HG03558 (cell line): ENCODE measurements around the gene PRR33.
"Not testable (repeated sequence)": the region's sequence is repeated elsewhere in the genome, so short reads cannot be mapped to it uniquely, and the experiment has no call there.

ENCODE experiments used
- ATAC-seq: cut with Tn5 transposase; IDR thresholded peaks from one replicate; pipeline ENCODE4 v1.9.1; 2021; ENCODE audit warnings: moderate number of reproducible peaks; ENCODE audit not compliant: unreplicated experiment; ENCODE audit errors: extremely low read depth

Gene PRR33

DNA sequence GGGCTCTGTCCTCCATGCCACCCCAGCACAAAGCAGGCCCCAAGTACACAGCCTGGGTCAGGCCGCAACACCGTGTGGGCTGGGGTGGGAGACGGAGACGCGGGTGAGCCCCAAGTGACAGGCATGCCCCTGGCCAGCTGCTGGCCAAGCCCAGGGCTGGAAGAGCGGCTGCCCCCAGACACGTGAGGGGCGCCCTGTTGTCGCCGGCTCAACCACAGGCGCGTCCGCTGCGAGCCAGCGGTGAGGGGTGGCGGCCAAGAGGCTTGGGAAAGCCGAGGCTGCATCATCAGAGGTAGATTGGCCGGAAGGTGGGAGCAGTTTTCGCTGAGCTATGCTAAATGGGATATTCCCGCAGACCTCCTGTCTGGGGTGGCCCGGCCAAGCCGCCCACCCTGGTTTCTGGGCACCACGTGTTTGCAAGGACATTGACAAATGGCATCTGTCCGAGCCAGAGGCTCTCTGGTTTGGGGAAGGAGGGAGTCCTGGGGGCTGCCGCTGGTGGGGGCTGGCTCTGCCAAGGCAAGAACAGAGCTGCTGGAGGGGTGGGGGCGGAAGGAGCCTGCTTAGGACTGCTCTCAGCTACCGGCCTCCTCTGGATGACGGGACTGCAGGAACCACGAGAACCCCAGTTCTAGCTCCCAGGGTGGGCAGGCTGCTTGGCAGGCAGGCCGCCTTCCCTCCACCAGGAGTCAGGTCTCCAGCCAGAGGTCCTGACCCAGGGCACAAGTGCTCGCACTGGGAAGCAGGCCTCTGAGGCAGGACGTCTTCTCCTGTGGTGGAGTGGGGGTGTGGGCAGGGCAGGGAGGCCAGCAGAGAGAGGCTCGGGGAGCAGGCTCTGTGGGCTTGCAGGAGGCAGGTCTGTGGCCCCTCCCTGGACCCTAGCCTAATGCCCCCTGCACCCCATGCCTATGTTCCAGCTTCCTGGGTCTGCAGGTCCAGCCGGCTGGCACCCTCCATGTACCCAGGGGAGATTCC lies 552 bp downstream of the PRR33 start:
- ATAC-seq: no peak

DNA sequence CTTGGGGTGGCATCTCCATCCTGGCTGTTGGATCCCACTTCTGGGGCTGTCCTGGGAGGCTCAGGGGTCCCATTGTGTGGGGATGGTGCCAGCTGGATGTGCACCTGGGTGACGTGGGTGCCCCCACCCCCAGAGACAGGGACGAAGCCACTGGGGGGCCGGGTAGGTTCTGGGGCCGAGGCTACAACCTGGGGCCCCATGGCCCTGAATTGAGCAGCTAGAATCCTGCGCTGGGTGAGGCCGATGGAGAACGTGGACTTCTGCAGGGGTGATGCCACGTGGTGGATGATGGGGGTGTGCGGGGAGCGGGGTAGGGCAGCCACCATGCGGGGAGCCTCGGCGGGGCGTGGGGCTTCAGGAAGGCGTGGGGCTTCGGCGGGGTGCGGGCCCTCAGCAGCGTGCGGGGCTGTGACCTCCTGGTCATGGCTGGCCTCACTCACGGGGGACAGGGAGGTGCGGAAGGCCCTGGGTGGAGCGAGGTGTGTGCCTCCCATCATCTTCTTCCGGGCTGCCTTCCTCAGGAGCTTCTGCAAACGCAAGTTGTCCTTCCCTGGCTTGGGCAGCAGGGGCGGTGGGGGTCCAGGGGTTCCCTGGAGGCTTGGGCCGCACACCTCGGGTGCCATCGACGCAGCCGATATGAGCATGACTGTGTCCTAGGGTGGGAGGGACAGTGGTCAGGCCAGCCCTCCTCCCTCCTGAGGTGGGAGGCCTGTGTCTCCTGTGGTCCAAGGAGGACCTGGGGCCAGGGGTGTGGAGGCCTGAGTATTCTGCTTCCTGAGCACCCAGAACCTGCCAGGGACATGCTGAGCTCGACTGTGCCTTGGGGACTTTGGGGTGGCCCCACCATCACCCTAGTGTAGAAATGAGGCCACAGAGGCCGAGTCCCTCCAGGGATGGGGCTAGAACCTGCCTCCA lies 1.5 kb downstream of the PRR33 start:
- ATAC-seq: no peak

DNA sequence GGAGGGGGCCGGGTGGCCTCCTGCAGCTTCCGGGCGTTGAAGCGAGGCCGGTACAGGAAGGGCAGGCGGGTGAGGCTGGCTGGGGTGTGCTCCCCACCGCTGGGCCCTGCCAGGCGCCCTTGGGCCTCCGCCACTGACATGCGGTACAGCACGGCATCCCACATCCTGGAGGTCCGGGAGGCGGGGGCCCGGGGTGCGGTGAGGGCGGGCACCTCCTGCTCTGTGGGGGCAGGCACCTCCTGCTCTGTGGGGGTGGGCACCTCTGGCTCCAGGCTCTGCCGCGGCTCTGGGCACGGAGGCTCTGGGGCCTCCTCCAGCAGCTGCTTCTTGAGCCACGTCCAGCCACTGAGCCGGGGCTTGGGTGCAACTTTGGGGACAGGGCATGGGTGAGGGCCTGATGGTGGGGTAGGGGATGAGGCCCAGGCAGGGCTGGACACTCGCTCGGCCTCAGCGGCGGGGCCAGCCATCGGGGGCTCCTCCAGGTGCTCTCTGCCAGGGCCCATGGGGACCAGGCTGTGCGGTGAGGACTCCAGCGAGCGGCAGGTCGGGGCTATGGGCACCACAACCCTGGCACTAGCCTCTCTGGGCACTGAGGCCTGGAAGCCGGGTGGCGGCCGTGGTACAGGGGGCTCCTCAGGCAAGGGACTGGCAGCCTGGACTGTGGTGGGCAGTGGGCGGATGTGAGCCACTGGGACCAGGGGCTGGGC lies 2.3 kb downstream of the PRR33 start:
- ATAC-seq: no peak

DNA sequence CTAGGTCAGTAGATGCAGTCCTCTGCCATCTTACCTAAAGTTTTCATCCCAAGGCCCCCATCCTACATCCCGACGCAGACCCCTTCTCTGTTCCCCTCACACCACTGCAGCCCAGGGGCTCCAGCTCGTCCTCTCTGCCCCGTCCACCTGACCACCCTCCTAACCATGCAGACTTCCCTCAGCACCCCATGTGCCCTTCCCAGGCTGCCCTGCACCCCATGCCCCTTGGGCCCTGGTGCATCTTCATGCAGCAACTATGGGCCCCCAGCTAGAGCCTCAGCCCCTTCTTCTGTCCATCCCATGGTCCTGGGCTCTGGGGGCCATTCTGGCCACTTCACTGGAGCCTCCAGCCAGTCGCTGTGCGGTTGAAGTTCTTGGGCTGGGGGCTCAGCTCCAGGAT lies 2.9 kb downstream of the PRR33 start:
- ATAC-seq: no peak

DNA sequence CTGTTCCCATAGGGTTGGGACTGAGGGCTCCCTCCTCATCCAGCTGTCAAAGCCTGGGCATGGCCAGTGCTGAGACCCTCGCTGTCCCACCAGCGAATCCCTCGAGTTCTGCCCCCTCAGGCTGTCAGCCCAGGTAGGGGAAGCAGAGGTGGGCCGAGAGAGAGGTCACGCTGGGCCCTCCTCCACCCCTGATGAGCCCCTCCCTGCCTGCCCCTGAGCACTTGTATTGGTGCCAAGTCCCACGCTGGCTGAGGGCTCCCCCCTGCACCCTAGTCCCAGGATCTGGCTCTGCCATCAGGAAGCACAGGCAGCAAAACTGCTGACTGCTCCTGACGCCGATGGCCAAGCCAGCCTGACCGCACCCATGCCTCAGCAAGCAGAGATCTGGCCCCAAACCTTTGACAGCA lies 3.3 kb downstream of the PRR33 start:
- no peak for ATAC-seq

DNA sequence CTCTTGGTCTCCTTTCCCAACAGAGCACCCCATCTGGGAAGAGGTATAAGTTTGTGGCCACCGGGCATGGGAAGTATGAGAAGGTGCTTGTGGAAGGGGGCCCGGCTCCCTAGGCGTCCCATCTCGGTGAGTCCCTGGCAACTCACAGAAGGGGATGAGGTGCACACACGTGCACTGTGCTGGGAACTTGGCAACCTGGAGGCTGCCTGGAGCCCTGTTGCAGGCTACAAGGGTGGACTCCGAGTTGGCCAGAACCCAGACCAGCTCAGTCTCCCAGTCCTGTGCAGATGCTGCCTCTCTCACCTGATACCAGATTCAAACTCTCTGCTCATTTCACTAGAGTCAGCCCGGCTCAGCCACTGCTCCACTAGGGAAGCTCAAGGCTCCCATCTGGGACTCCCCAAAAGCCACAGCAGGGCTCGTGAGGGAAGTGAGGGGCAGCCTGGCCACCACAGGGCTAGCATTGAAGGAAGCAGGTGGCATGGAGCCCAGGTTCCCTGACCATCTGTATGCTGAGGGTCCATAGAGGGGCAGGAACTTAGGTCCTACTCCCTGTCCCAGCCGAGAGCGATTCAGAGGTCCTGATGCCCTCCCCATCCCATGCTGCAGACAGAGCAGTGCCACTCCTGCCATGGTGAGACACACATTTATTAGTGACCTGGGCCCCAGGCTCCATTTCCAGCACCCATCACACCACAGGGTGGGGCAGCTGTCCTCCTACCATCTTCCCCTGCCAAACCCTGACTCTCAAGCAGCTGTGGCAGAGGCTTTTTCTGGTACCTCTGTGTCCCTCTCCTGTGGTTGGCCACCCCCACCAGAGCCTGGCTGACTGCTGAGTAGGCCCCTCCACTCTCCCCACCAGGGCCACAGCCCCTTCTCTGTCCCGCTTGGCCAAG lies 4.0 kb downstream of the PRR33 start:
- ATAC-seq: no peak

DNA sequence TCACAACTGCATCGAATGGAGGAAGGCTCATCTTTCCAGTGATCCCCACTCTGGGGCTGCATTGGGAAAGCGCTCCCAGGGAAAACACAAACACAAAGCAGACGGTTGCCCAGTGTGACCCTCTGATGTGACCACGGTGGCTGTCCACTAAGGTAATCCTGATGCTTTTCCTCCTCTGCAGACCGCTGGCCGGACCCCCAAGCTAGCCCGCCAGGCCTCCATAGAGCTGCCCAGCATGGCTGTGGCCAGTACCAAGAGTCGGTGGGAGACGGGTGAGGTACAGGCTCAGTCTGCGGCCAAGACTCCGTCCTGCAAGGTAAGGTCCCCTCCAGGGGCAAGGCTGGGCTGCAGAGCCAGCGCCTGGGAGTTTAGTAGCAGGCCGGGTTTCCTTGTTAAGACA lies 5.1 kb downstream of the PRR33 start:
- ATAC-seq: not testable (repeated sequence)

DNA sequence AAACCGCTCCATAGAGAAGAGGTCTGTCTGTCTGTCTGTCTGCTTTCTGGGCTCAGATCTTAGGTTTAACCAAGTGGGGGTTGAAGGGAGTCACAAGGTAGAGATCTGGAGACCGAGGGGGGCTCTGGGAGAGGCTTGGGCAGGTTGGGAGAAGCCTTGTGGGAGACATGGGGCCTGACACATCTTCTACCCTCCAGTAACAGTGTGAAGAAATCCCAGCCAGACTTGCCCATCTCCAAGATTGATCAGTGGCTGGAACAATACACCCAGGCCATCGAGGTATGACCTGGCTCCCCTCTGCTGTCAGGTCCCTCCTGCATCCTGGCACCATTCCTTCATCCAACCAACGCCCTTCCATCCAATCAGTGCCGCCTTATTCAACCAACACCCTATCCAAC lies 7.4 kb downstream of the PRR33 start:
- no peak for ATAC-seq

DNA sequence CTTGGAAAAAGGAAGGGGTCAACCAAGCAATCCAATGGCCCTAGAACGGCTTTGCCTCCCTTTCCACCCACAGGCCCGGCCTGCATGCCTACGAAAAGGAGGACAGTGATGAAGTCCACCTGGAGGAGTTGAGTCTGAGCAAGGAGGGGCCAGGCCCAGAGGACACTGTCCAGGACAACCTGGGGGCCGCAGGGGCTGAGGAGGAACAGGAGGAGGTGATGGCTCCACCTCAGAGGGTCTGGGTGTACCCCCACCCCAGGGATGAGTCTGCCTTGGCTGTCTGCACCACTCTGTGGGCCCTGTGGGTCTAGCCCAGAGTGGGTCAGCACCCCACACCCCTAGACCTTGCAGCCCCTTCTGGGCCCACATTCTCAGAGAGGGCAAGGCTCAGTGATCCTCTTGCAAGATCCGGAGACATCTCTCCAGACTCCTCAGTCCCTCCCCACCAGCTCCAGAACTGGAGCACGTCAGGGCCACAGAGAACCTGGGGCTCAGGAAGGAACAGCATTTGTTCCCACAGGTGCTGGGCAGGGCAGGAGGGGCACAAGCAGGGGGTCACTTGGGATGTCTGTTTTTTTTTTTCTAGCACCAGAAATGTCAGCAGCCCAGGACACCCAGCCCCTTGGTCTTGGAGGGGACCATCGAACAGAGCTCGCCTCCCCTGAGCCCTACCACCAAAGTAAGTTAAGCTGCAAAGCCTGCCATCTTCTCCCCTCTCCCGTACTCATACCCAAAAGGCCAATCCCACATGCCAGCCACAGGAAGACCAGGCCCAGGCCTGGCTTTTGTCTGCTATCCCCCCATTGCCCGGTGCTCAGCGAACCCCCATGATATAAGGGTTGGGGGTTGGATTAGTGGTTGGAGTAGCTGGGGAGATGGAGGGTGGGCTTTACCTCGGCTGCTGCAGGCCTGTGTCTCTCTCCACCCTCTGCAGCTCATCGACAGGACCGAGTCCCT lies 8.1 kb downstream of the PRR33 start:
- ATAC-seq: no peak

DNA sequence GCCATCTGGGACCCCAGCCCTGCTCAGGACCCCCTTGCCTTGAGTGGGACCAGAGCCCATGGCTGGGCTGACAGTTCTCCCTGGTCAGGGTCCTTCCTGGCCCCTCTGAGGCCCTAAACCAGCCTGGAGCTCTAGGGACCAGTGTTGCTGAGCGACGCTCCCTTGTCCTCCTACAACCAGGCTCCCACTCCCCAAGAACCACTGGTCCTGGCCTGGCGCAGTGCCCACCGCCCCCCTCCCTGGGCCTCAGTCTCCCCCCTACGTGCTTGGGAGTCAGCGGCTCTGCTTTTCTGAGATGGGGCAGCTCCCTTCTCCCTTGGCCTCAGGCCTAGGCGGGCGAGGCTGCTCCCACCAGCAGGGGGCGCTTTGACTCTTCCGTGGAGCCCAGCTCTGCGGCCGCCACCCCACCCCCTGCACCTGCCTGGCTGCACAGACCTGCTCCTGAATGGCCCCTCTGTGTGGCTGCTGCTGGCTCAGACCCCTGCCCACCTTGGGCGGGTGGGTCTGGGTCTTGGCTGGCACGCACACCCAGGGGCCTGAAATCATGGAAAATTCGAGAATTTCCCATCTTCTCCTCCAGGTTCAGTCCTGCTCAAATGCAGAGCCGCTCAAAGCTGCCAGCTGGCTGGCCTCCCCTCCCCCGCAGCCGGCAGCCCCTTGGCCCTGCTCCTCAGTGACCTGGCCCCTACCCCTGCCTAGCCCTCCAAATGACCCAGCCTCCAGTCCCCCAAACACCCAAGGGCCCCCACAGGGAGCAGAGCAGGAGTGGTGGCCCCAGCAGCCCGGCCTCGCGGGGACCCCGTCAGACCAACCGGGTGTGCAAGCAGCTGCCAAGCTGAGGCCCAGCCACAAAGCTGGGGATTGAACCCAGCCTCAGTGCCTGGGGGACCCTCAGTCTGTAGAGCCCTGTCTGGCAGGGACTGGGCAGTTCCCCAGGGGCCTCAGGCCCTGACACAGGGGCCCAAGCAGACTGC lies 9.1 kb downstream of the PRR33 start:
- no peak for ATAC-seq

DNA sequence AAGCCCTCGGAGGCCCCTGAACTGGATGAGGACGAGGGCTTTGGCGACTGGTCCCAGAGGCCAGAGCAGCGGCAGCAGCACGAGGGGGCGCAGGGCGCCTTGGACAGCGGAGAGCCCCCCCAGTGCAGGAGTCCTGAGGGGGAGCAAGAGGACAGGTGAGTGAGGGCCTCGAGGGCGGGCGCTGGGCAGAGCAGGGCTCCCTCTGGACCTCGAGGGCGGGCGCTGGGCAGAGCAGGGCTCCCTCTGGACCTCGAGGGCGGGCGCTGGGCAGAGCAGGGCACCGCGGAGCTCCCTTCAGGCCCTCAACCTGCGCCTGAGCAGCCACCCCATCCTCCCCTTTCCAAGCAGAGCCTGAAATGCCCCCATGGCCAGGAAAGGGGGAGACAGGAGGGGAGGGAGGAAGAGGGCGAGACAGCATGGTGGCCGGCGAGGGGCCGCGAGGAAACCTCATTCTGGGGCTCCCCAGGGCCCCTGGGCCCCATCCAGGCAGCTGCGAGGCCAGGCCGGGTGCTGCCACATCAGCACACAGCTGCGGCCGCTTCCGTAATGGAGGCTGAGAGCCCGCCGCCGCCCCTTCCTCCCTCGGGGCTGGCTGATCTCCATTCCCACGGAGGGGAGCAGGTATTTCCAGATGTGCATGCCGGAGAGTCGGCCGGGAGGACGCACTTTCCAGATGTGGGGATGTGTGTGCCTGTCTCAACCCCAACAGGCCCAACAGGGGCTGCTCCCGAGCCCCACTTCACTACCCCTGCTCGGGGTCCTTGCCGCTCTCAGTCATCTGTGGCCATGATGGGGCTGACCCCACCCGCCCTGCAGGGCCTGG lies 10.0 kb downstream of the PRR33 start:
- ATAC-seq: no peak

DNA sequence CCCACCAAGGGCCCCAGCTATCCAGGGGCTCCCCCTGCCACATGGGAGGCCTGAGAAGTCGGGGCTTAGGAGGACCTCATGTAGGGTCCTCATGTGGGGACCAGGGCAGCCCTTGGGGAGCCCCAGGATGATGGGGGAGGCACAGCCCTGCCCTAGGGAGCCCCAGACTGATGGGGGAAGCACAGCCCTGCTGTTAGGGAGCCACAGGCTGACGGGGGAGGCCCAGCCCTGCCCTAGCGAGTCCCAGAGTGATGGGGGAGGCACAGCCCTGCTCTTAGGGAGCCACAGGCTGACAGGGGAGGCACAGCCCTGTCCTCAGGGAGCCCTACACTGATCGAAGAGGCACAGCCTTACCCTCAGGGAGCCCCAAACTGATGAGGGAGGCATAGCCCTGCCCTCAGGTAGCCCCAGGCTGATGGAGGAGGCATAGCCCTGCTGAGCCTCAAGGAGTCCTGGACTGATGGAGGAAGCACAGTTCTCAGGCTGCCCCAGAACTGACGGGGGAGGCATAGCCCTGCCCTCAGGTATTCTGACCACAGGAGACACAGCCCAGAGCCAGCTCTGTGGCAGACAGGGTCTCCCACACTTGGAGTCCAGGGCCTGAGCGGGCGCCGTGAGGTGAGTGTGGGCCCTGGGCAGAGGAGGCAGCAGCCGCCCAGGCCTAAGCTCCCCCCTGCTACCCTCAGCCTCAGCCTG lies 10.8 kb downstream of the PRR33 start:
- ATAC-seq: no peak

DNA sequence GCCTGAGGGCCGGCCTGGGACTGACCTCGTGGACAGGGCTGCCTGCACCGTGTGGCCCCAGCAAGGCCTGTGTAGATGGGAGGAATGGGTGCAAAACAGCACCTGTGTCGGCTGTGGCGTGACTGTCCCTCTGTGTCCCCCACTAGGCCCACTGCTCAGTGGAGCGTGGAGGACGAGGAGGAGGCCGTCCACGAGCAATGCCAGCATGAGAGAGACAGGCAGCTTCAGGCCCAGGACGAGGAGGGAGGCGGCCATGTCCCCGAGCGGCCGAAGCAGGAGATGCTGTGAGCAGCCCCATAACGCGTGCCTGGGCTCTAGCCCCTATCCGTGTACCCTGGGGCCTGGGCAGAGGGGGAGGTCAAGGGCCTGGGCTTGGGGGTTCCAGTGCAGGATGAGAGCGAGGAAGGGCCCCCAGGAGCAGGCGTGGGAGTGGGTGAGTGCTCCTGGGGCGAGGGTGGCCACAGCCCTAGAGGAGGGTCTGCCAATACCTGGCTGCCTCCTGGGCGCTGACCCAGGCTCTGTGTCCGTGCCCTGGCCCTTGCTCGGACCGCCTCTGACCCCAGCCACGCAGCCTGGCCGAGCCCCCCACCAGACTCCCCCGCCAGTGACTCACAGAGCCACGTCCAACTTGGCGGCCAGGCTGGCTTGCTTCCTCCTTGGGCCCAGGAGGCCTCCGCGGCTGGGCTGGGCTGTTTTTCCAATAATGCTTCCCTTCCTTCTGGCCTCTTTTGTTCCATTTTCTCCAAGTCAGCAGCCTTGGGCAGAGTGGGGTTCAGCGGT lies 11.6 kb downstream of the PRR33 start:
- no peak for ATAC-seq

DNA sequence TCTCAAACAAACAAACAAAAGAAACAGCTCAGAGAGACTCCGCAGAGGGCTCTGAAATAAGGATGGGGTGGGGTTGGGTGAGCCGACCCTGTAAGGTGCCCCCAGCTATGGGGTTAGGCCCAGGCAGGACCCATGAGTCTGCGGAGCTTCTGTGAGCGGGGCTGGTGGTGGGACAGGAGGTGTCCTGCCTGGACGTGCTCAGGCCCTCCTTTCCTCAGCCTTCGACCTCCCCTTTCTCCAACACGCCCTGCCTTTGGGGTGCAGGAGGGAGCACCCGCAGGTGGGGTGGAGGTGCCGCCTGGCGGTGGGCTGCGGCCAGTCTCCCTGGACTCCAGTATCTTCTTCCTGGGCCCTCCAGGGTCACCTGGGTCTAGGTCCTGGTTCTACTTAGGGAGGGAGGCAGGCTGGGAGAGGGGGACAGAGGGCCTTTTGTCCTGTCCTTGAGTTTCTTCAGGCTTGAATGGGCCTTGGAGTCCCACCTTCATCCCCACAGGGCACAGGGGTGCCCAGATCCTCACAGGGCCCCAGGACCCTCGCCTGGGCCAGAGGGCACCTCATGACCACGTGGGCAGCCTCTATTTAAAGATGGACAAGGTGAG lies 12.3 kb downstream of the PRR33 start:
- no peak for ATAC-seq
